Eye (tissue), 1 donor: Measurements from ENCODE around the gene MGST2.
A peak's percentile ranks its signal among the peaks of the same experiment; 100 is the strongest.
"Not testable (repeated sequence)": the region's sequence is repeated elsewhere in the genome, so short reads cannot be mapped to it uniquely, and the experiment has no call there.

ENCODE experiments used
- DNase-seq: peaks from one replicate; pipeline ENCODE4 v3.0.0-alpha.2; 2015

The MGST2 gene

GRCh38 chr4:139672732-139673131, 7.1 kb downstream of the MGST2 start:
- no peak for DNase-seq

DNA sequence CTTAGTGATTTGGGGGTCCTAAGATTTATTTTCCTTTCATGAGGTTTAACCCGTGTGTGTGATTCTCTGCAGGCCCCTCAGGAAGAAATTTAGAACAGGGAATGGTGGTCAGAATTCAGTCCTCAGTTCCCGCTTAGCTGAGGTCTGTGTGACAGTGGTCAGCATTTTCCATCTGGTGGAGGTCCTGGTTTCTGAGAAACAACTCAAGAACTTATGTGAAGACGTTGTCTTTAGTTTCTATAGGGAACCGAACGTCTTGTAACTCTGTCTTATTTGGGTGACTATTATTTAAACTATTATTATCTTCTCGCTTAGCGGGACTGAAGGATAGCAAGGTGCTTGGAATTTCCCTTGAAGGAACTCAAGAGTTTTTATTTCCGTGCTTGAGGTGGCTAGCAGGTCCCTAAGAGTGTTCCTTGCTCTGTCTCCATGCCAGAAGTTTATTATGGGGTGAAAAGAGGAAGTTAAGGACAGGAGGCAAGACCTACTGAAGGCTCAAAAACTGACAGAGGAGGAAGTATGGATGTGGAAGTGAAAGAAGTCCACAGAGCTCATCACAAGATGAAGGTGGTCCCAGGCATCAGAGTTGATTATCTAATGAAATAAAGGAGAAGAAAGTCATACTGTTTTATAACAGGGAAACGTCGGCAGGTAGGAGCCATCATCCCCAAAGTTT, 9.4 kb downstream of the MGST2 start:
- no peak for DNase-seq

GRCh38 chr4:139675651-139676050, 10.0 kb downstream of the MGST2 start:
- DNase-seq, result no peak

DNA sequence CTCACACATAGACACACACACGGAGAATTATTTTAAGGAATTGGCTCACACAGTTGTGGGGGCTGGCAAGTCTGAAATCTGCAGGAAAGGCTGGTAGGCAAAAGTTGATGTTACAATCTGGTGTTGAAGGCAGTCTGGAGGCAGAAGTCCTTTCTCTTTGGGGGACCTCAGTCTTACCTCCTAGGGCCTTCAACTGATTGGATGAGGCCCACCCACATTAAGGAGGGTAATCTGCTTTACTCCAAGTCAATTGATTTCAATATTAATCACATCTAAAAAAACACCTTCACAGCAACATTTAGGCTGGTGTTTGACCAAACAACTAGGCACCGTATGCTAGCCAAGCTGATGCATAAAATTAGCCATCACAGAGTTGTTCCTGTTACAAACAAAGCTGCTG, 10.7 kb downstream of the MGST2 start:
- no peak for DNase-seq

- DNase-seq, result peak; percentile 36
Measured at GRCh38 chr4:139676913-139677585, 11.4 kb downstream of the MGST2 start.

- DNase-seq, result no peak
Measured at GRCh38 chr4:139682309-139682708, 16.7 kb downstream of the MGST2 start.

DNA sequence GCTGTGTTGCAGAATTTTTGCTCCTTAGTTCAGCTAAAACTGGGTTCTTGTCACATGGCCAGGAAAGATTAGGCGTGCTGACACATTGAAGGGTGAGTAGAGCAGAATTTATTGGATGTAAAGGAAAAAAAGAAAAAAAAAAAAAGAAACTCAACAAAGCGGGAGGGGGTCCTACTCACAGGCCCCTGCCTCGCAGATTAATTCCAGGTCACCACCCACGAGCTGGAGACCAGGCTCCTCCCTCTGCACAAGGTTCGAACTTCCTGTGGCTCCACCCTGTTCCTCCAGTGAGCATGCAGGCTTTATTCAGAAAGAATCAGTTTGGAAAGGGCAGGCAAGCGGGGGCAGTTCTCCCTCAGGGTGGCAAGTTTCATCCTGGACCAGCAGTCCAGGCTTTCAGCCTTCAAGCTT, 17.1 kb downstream of the MGST2 start:
- DNase-seq, result peak; percentile 41

- no peak for DNase-seq
Measured at GRCh38 chr4:139684351-139684750, 18.7 kb downstream of the MGST2 start.

DNA sequence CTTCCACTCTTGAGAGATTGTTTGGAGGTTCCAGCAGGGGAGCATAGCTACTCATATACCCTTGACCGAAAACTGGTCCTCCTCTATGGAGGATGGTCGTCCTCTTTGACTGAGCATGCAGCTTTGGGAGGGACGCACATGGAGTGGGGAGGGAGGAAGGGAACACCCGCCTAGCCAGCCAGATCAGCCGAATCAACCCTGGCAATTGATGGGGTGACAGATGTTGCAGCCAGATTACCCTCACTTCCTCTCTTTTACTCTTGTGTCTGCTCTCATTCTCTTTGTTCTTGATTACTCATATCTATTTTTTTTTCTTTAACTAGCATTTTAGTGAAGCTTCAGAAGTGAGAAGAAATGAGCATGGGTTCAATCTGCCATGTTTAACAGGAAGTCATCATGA, 19.6 kb downstream of the MGST2 start:
- no peak for DNase-seq

DNA sequence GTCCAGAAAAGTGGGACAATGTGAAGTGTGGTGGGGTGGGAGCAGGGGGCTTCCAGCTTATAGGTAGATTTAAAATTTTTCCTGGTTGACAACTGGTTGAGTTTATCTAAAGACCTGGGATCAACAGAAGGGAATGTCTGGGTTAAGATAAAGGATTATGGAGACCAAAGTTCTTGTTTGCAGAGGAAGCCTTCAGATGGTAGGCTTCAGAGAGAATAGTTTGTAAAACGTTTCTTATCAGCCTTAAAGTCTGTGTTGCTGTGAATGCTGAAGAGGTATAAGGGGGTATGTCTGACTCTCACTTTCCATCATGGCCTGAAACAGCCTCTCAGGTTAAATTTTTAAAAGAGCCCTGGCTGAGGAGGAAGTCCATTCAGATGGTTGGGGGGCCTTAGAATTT, 20.5 kb downstream of the MGST2 start:
- DNase-seq, result no peak

DNA sequence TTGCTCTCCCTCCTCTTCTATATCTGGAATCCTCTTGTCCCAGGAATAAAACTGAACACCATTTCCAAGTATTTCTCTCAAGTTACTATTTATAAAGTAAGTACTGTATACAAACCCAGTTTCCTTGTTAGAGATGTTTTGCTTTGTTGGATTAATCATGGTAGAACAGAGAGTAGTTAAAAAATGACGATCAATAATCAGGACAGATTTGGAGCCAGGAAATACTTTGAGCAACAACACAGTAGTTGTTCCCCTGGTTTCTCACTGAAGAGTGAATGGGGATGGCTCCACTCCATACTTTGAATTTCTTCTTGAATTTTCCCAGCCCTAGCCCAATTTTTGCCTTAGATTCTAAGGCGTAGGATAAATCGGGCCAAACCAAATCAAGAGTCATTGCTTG, 21.4 kb downstream of the MGST2 start:
- no peak for DNase-seq

GRCh38 chr4:139689093-139689722, 23.6 kb downstream of the MGST2 start:
- DNase-seq, result no peak

DNA sequence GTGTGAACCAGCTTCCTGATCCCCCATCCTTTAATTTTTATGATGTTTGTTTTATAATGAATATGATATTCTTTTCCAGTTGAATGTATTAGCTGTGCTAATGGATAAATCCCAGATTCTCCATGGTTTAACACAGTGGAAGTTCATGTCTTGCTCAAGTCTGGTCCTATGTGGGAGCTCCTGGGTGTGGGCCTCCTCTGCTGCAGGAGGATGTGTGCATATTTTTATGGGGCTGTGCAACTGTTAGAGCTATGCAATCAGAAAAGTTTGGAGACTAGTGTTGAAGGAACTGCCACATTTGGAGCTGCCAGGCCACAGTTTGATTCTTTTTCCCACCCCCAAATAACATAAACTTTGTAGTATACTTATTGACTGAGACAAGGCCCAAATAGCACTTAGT, 24.8 kb downstream of the MGST2 start:
- DNase-seq, result no peak

GRCh38 chr4:139692309-139693012, 26.8 kb downstream of the MGST2 start:
- DNase-seq, result no peak

DNA sequence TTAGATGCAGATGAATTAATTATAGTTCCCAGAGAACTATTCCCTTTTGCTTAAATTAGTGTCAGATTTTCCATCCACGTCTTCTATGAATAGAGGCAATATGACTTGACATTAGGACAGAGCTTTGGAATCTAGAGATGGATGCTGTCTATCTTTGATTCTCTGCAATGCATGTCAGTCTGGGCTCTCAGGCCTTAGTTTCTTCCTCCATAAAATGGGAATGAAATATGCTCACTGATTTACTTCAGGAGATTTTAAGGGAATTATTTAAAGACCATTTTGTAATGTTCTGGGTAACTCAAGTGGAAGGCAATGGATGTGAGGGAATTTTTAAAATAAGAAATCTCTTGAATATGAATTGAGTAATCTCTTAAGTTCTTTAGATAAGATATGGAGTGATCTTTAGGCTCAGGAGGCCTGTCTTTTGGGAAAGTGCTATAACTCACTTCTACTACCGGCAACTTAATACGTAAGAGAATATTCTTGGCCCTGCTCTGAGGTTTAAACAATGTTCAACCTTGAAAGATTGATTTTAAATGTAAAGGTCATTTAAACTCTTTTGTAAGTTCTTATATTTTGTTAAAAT, 29.0 kb downstream of the MGST2 start:
- no peak for DNase-seq

DNA sequence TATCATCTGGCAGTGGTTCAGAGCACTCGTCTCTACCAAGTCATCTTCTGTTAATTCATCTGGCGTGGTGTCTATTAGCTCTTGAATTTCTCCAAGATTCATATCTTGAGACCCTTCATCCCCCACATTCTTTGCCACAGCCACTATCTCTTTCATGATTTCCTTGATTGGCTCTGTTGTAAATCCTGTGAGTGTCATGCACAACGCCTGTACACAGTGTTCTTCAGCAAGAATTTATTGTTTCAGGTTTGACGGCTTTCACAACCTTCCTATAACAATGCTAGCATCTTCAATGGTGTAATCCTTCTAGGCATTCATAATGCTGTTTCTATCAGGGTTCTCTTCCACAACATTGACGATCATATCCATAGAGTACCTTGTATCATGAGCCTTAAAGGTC, 30.9 kb downstream of the MGST2 start:
- no peak for DNase-seq

DNA sequence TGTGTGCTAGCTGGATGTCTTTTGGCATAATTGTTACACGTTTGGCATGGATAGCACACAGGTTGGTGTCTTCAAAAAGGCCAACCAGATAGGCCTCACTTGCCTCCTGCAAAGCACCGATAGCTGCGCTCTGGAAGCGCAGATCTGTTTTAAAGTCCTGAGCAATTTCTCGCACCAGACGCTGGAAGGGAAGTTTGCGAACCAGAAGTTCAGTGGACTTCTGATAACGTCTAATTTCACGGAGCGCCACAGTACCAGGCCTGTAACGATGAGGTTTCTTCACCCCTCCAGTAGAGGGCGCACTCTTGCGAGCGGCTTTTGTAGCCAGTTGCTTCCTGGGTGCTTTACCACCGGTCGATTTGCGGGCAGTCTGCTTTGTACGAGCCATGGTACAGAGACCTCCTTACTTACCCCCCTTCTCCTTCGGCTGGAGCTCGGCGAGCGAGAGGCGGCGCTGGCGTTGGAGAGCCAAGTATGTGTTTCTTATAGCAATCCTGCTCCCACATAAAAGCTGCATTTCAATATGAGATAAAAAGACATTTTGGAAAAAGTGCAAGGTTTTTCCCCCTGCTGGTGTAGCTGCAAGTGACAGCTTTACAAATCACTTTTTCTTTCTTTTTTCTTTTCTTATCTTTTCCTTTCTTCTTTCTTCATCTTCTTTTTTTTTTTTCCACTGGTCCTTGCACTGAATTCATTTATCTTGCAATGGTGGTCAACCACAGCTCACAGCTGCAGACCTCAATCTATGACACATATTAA, 32.7 kb downstream of the MGST2 start:
- DNase-seq, result not testable (repeated sequence)

DNA sequence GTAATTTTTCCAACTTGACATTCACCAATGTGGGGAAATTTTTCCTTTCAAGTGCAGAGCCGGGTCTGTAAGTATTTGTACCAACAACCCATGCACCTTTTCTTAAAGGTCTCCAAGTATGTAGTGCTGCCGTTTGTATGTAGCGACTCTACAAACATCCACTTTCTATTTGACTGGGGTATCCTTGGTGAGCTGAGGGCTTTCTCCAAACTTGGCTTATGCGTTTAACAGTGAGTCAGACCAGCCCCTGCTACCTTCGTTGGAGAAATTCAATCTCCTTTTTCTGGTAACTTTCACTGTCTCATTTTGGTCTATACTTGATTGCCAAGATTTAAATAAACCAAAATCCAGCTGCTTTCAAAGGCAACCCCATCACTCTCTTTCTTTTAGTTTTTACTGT, 34.9 kb downstream of the MGST2 start:
- DNase-seq, result no peak

- DNase-seq, result no peak
Measured at GRCh38 chr4:139704915-139705485, 39.4 kb downstream of the MGST2 start.

GRCh38 chr4:139709660-139710059, 44.0 kb downstream of the MGST2 start:
- DNase-seq, result no peak

DNA sequence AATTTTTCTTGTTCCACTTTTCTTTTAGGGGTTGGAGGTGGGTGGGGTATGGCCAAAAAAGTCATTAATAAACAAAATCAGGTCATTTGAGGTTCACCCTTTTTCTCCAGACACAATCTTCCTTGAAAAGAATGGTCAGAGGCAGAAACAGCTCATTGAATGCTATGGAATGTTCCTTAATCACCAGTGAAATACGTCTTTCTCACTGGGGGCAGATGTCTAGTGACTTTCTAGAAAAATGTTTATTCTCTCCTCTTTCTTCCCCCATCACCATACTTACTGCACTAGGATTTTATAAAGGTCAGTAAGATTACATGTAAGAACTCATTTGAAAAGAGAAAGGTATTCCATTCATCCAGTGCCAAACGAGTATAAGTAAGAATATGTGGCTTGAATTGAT, 44.5 kb downstream of the MGST2 start:
- DNase-seq, result no peak

DNA sequence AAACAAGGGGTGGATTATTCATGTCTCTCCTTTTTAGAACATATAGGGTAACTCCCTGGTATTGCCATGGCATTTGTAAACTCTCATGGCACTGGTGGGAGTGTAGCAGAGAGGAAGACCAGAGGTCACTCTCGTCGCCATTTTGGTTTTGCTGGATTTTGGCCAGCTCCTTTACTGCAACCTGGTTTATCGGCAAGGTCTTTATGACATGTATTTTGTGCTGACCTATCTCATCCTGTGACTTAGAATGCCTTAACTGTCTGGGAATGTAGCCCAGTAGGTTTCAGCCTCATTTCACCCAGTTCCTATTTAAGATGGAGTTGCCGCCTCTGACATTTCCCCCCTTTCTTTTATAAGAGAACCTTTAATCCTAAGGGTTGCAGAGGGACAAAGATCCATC, 45.8 kb downstream of the MGST2 start:
- no peak for DNase-seq
